ENCODE results near the gene ICE2. TPM values are rescaled to one million over a fixed set of nuclear protein-coding genes. Genes with fewer than 3 reads are reported as not detected.
"Not testable (repeated sequence)": the region's sequence is repeated elsewhere in the genome, so short reads cannot be mapped to it uniquely, and the experiment has no call there.

The ICE2 gene
- total and polyA plus RNA-seq, 7 experiments from 2014 or later: 44.8 to 70.9 (median 54.7) TPM

- Mint-ChIP-seq H3K27ac (no peak overlapping the region), H3K4me1 (peaks cover 5 to 7% (median 5%) of the 10 kb centered on the region in 7 donors), H3K9me3 (peaks cover 0 to 4% (median 0%) of the 10 kb centered on the region in 11 donors), H3K36me3 (peaks cover 0 to 4% (median 0%) of the 10 kb centered on the region in 5 donors), H3K4me3 (no peak overlapping the region), H3K27me3 (no peaks in the 10 kb centered on the region)
- CTCF ChIA-PET: no interaction called here
- no peak overlapping the region for H3K27ac ChIP-seq (ENCODE audit: low read depth, low read length)
- POLR2A ChIA-PET: no interaction called here
- H3K4me3 ChIP-seq (ENCODE audit: low read length): no peak overlapping the region
- no peak for DNase-seq
- H3K27me3 ChIP-seq (ENCODE audit: control insufficient read depth in 2 of 2, insufficient read depth in 2 of 2, low read length in 2 of 2): no peaks in the 10 kb centered on the region
- intact Hi-C loops (cut with micrococcal nuclease): no loop called here
- no peaks in the 10 kb centered on the region for H3K36me3 ChIP-seq (ENCODE audit: control insufficient read depth in 2 of 3, insufficient read depth in 3 of 3, low read length in 3 of 3)
- H3K4me1 ChIP-seq (ENCODE audit: control insufficient read depth in 2 of 2, insufficient read depth in 2 of 2, low read length in 2 of 2): peaks cover 5 to 11% of the 10 kb centered on the region in 2 donors
- no peak for ATAC-seq
- no peaks in the 10 kb centered on the region for H3K9me3 ChIP-seq (ENCODE audit: control insufficient read depth in 2 of 3, low read length in 3 of 3)
Observed at GRCh38 chr15:60413231-60413824, 65.6 kb downstream of the ICE2 start.

- DNase-seq; H3K4me3 ChIP-seq (ENCODE audit: low read length); H3K27ac ChIP-seq (ENCODE audit: low read depth, low read length); H3K27me3 ChIP-seq (ENCODE audit: control insufficient read depth in 2 of 2, insufficient read depth in 2 of 2, low read length in 2 of 2); H3K9me3 Mint-ChIP-seq; H3K27me3 Mint-ChIP-seq; H3K36me3 ChIP-seq (ENCODE audit: control insufficient read depth in 2 of 3, insufficient read depth in 3 of 3, low read length in 3 of 3); H3K36me3 Mint-ChIP-seq; H3K9me3 ChIP-seq (ENCODE audit: control insufficient read depth in 2 of 3, low read length in 3 of 3); ATAC-seq; intact Hi-C loops (cut with micrococcal nuclease); H3K27ac Mint-ChIP-seq; CTCF ChIA-PET; POLR2A ChIA-PET; H3K4me3 Mint-ChIP-seq; H3K4me1 Mint-ChIP-seq: not testable (repeated sequence)
- H3K4me1 ChIP-seq (ENCODE audit: control insufficient read depth in 2 of 2, insufficient read depth in 2 of 2, low read length in 2 of 2): peaks cover 5 to 16% of the 10 kb centered on the region in 2 donors
Observed at GRCh38 chr15:60412807-60413206, 66.1 kb downstream of the ICE2 start.

- Histone ChIP-seq H3K27ac (ENCODE audit: low read depth, low read length) (no peak overlapping the region), H3K27me3 (ENCODE audit: control insufficient read depth in 2 of 2, insufficient read depth in 2 of 2, low read length in 2 of 2) (no peaks in the 10 kb centered on the region), H3K36me3 (ENCODE audit: control insufficient read depth in 2 of 3, insufficient read depth in 3 of 3, low read length in 3 of 3) (no peaks in the 10 kb centered on the region), H3K9me3 (ENCODE audit: control insufficient read depth in 2 of 3, low read length in 3 of 3) (no peaks in the 10 kb centered on the region), H3K4me3 (ENCODE audit: low read length) (no peak overlapping the region), H3K4me1 (ENCODE audit: control insufficient read depth in 2 of 2, insufficient read depth in 2 of 2, low read length in 2 of 2) (peaks cover 5 to 18% of the 10 kb centered on the region in 2 donors)
- Mint-ChIP-seq H3K4me1 (peaks cover 8 to 10% (median 9%) of the 10 kb centered on the region in 7 donors), H3K36me3 (peaks cover 0 to 6% (median 0%) of the 10 kb centered on the region in 5 donors), H3K4me3 (no peak overlapping the region), H3K27ac (no peak overlapping the region), H3K27me3 (no peaks in the 10 kb centered on the region), H3K9me3 (peaks cover 0 to 6% (median 0%) of the 10 kb centered on the region in 11 donors)
- intact Hi-C loops (cut with micrococcal nuclease): no loop called here
- DNase-seq: no peak
- ChIA-PET POLR2A (no interaction called here), CTCF (no interaction called here)
- no peak for ATAC-seq
Observed at GRCh38 chr15:60411774-60412425, 67.0 kb downstream of the ICE2 start.

GRCh38 chr15:60410350-60410749 lies 68.6 kb downstream of the ICE2 start:
- H3K36me3 ChIP-seq (ENCODE audit: control insufficient read depth in 2 of 3, insufficient read depth in 3 of 3, low read length in 3 of 3); DNase-seq; H3K4me3 Mint-ChIP-seq; H3K27me3 Mint-ChIP-seq; CTCF ChIA-PET; H3K27ac Mint-ChIP-seq; H3K27ac ChIP-seq (ENCODE audit: low read depth, low read length); H3K27me3 ChIP-seq (ENCODE audit: control insufficient read depth in 2 of 2, insufficient read depth in 2 of 2, low read length in 2 of 2); H3K9me3 ChIP-seq (ENCODE audit: control insufficient read depth in 2 of 3, low read length in 3 of 3); H3K9me3 Mint-ChIP-seq; ATAC-seq; POLR2A ChIA-PET; H3K4me3 ChIP-seq (ENCODE audit: low read length); intact Hi-C loops (cut with micrococcal nuclease): not testable (repeated sequence)
- H3K4me1 ChIP-seq (ENCODE audit: control insufficient read depth in 2 of 2, insufficient read depth in 2 of 2, low read length in 2 of 2): peaks cover 5 to 18% of the 10 kb centered on the region in 2 donors
- Mint-ChIP-seq H3K36me3 (peaks cover 0 to 10% (median 0%) of the 10 kb centered on the region in 5 donors), H3K4me1 (peaks cover 8 to 12% (median 9%) of the 10 kb centered on the region in 7 donors)

- POLR2A ChIA-PET: interaction anchor here (1.2 kb wide), 1 partner anchor 10 kb away, joined by 17 read pairs; the partner anchor contains the start of gene ANXA2
- peaks cover 0 to 7% (median 0%) of the 10 kb centered on the region in 5 donors for H3K27me3 Mint-ChIP-seq
- no peaks in the 10 kb centered on the region for H3K36me3 ChIP-seq (ENCODE audit: control insufficient read depth in 2 of 3, insufficient read depth in 3 of 3, low read length in 3 of 3)
- peak overlapping the region in 2 of 10 donors; percentile 9 to 75 for H3K4me3 Mint-ChIP-seq
- no peak overlapping the region for H3K27ac ChIP-seq (ENCODE audit: low read depth, low read length)
- intact Hi-C loops (cut with micrococcal nuclease): loop anchor here in 1 of 2 donors (1.0 kb wide), 1 partner anchor 9 kb away; no protein-coding TSS in a partner anchor
- peak in 4 of 9 donors; percentile 5 to 11 (median 9) for DNase-seq
- H3K27me3 ChIP-seq (ENCODE audit: control insufficient read depth in 2 of 2, insufficient read depth in 2 of 2, low read length in 2 of 2): no peaks in the 10 kb centered on the region
- peaks cover 5 to 18% of the 10 kb centered on the region in 2 donors for H3K4me1 ChIP-seq (ENCODE audit: control insufficient read depth in 2 of 2, insufficient read depth in 2 of 2, low read length in 2 of 2)
- peak; percentile 90 for ATAC-seq
- peak overlapping the region in 5 of 9 donors; percentile 10 to 83 (median 23) for H3K27ac Mint-ChIP-seq
- H3K4me3 ChIP-seq (ENCODE audit: low read length): no peak overlapping the region
- peaks cover 8 to 12% (median 9%) of the 10 kb centered on the region in 7 donors for H3K4me1 Mint-ChIP-seq
- CTCF ChIA-PET: interaction anchor here (1.3 kb wide), 1 partner anchor 9 kb away, joined by 4 read pairs; no protein-coding TSS in a partner anchor
- peaks cover 0 to 10% (median 0%) of the 10 kb centered on the region in 5 donors for H3K36me3 Mint-ChIP-seq
- H3K9me3 ChIP-seq (ENCODE audit: control insufficient read depth in 2 of 3, low read length in 3 of 3): no peaks in the 10 kb centered on the region
- H3K9me3 Mint-ChIP-seq: peaks cover 0 to 6% (median 0%) of the 10 kb centered on the region in 11 donors
Observed at GRCh38 chr15:60408463-60408981, 70.4 kb downstream of the ICE2 start.

- Mint-ChIP-seq H3K4me1 (peaks cover 8 to 14% (median 9%) of the 10 kb centered on the region in 7 donors), H3K4me3 (no peak overlapping the region), H3K36me3 (peaks cover 0 to 13% (median 0%) of the 10 kb centered on the region in 5 donors), H3K9me3 (peaks cover 0 to 6% (median 0%) of the 10 kb centered on the region in 11 donors), H3K27me3 (peaks cover 0 to 17% (median 0%) of the 10 kb centered on the region in 5 donors), H3K27ac (no peak overlapping the region)
- H3K36me3 ChIP-seq (ENCODE audit: control insufficient read depth in 2 of 3, insufficient read depth in 3 of 3, low read length in 3 of 3): no peaks in the 10 kb centered on the region
- no peaks in the 10 kb centered on the region for H3K9me3 ChIP-seq (ENCODE audit: control insufficient read depth in 2 of 3, low read length in 3 of 3)
- POLR2A ChIA-PET: interaction anchor here (1.2 kb wide), 1 partner anchor 71 kb away, joined by 3 read pairs; no protein-coding TSS in a partner anchor
- H3K27ac ChIP-seq (ENCODE audit: low read depth, low read length): no peak overlapping the region
- peaks cover 5 to 18% of the 10 kb centered on the region in 2 donors for H3K4me1 ChIP-seq (ENCODE audit: control insufficient read depth in 2 of 2, insufficient read depth in 2 of 2, low read length in 2 of 2)
- intact Hi-C loops (cut with micrococcal nuclease): no loop called here
- no peaks in the 10 kb centered on the region for H3K27me3 ChIP-seq (ENCODE audit: control insufficient read depth in 2 of 2, insufficient read depth in 2 of 2, low read length in 2 of 2)
- DNase-seq (no peak), ATAC-seq (no peak)
- no peak overlapping the region for H3K4me3 ChIP-seq (ENCODE audit: low read length)
- CTCF ChIA-PET: no interaction called here
Observed at GRCh38 chr15:60407415-60407805, 71.5 kb downstream of the ICE2 start.
